Neural progenitor cell (in vitro differentiated cells): ENCODE data around the gene RBBP4. TPM values are rescaled to one million over a fixed set of nuclear protein-coding genes. Genes with fewer than 3 reads are reported as not detected.

Source experiments
- DNase-seq: peaks from one replicate; pipeline ENCODE4 v3.0.0-alpha.2; 2016; ENCODE audit warnings: low spot score
- H2AFZ ChIP-seq: fragments of 200-600 bp; sonication (generic); replicated peaks from 2 replicates; pipeline ENCODE4 v1.6.1; 2016; ENCODE audit warnings: antibody characterized with exemption
- H3F3A ChIP-seq: fragments of 200-600 bp; sonication (generic); 2 replicates; pipeline ENCODE4 v1.6.1; 2016; ENCODE audit warnings: antibody characterized with exemption, low read depth
- H3K27ac ChIP-seq: fragments of 200-600 bp; sonication (generic); 2 replicates; pipeline ENCODE4 v1.5.1; 2016; ENCODE audit warnings: mild to moderate bottlenecking
- H3K27me3 ChIP-seq: fragments of 200-600 bp; sonication (generic); 2 replicates; pipeline ENCODE4 v1.6.1; 2016; ENCODE audit warnings: mild to moderate bottlenecking, moderate library complexity
- H3K36me3 ChIP-seq: fragments of 200-600 bp; sonication (generic); 2 replicates; pipeline ENCODE4 v1.5.1; 2016
- H3K4me1 ChIP-seq: fragments of 200-600 bp; sonication (generic); 2 replicates; pipeline ENCODE4 v1.6.1; 2016; ENCODE audit warnings: mixed run types
- H3K4me2 ChIP-seq: fragments of 200-600 bp; sonication (generic); 2 replicates; pipeline ENCODE4 v1.6.1; 2016
- H3K4me3 ChIP-seq: fragments of 200-600 bp; sonication (generic); 2 replicates; pipeline ENCODE4 v1.5.1; 2016
- H3K79me2 ChIP-seq: fragments of 200-600 bp; sonication (generic); 2 replicates; pipeline ENCODE4 v1.6.1; 2016; ENCODE audit warnings: low read depth
- H3K9ac ChIP-seq: fragments of 200-600 bp; sonication (generic); 2 replicates; pipeline ENCODE4 v1.6.1; 2016
- H3K9me3 ChIP-seq: fragments of 200-600 bp; sonication (generic); 2 replicates; pipeline ENCODE4 v1.5.1; 2016; ENCODE audit warnings: low read depth
- H4K20me1 ChIP-seq: fragments of 200-600 bp; sonication (generic); 2 replicates; pipeline ENCODE4 v1.6.1; 2016; ENCODE audit warnings: low read depth
- H3K27ac Mint-ChIP-seq: 3 replicates; pipeline ENCODE4 v1.8.0; 2021; ENCODE audit warnings: mixed read lengths
- H3K27me3 Mint-ChIP-seq: 2 replicates; pipeline ENCODE4 v1.8.0; 2022; ENCODE audit warnings: low read depth, mild to moderate bottlenecking, inconsistent platforms, moderate library complexity, mixed read lengths; ENCODE audit not compliant: insufficient read depth
- H3K36me3 Mint-ChIP-seq: 3 replicates; pipeline ENCODE4 v1.8.0; 2021; ENCODE audit warnings: mixed read lengths
- H3K4me1 Mint-ChIP-seq: 3 replicates; pipeline ENCODE4 v1.8.0; 2021; ENCODE audit warnings: mixed read lengths
- H3K4me3 Mint-ChIP-seq: 3 replicates; pipeline ENCODE4 v1.8.0; 2021; ENCODE audit warnings: mild to moderate bottlenecking, moderate library complexity, mixed read lengths
- H3K9me3 Mint-ChIP-seq: 3 replicates; pipeline ENCODE4 v1.8.0; 2020; ENCODE audit warnings: mixed read lengths
- EZH2 ChIP-seq: fragments of 200-600 bp; sonication (generic); IDR thresholded peaks from 2 replicates; pipeline ENCODE4 v1.6.1; 2017; ENCODE audit warnings: antibody characterized with exemption, mild to moderate bottlenecking, moderate library complexity
- EZH2phosphoT487 ChIP-seq: fragments of 200-600 bp; sonication (generic); IDR thresholded peaks from 2 replicates; pipeline ENCODE4 v1.6.1; 2017; ENCODE audit warnings: antibody characterized with exemption
- total RNA-seq: library from RNA; depleted of rRNA; stranded (reverse); fragments of >200 nt; gene quantifications from 2 replicates; pipeline ENCODE4 v1.2.3, GENCODE V29; 2015; ENCODE audit warnings: low replicate concordance
- TF ChIP-seq, protein P1 (sequence below): fragments of 200-600 bp; sonication (generic); IDR thresholded peaks from 2 replicates; pipeline ENCODE4 v1.5.1; 2017; ENCODE audit warnings: antibody characterized with exemption, mild to moderate bottlenecking

RBBP4 gene
- total RNA-seq, 1 donor from 2014 or later: 474 TPM

- H3F3A ChIP-seq: peaks cover 3% of the 10 kb centered on the region
- no peak for DNase-seq
- no peak overlapping the region for H3K27ac ChIP-seq
- Mint-ChIP-seq H3K9me3 (no peaks in the 10 kb centered on the region), H3K4me3 (no peak overlapping the region), H3K27me3 (no peaks in the 10 kb centered on the region), H3K27ac (no peak overlapping the region), H3K36me3 (peaks cover 11% of the 10 kb centered on the region), H3K4me1 (no peaks in the 10 kb centered on the region)
- H3K4me2 ChIP-seq: no peak overlapping the region
- H3K79me2 ChIP-seq: no peaks in the 10 kb centered on the region
- H3K4me3 ChIP-seq: no peak overlapping the region
- peaks cover 4% of the 10 kb centered on the region for H3K36me3 ChIP-seq
- no peaks in the 10 kb centered on the region for H3K4me1 ChIP-seq
- TF ChIP-seq EZH2phosphoT487 (no peak), EZH2 (no peak)
- TF ChIP-seq, protein P1, sequence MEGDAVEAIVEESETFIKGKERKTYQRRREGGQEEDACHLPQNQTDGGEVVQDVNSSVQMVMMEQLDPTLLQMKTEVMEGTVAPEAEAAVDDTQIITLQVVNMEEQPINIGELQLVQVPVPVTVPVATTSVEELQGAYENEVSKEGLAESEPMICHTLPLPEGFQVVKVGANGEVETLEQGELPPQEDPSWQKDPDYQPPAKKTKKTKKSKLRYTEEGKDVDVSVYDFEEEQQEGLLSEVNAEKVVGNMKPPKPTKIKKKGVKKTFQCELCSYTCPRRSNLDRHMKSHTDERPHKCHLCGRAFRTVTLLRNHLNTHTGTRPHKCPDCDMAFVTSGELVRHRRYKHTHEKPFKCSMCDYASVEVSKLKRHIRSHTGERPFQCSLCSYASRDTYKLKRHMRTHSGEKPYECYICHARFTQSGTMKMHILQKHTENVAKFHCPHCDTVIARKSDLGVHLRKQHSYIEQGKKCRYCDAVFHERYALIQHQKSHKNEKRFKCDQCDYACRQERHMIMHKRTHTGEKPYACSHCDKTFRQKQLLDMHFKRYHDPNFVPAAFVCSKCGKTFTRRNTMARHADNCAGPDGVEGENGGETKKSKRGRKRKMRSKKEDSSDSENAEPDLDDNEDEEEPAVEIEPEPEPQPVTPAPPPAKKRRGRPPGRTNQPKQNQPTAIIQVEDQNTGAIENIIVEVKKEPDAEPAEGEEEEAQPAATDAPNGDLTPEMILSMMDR: no peak
- no peaks in the 10 kb centered on the region for H3K9me3 ChIP-seq
- H3K9ac ChIP-seq: no peak overlapping the region
- no peak overlapping the region for H2AFZ ChIP-seq
- H4K20me1 ChIP-seq: no peaks in the 10 kb centered on the region
- no peaks in the 10 kb centered on the region for H3K27me3 ChIP-seq
Observed at GRCh38 chr1:32622205-32622604, 28.8 kb upstream of the RBBP4 start.

- Histone ChIP-seq H3K36me3 (peaks cover 4% of the 10 kb centered on the region), H4K20me1 (no peaks in the 10 kb centered on the region), H2AFZ (no peak overlapping the region), H3K27me3 (no peaks in the 10 kb centered on the region), H3K4me1 (no peaks in the 10 kb centered on the region), H3K27ac (no peak overlapping the region), H3K4me3 (no peak overlapping the region), H3F3A (peaks cover 3% of the 10 kb centered on the region), H3K9me3 (no peaks in the 10 kb centered on the region), H3K4me2 (no peak overlapping the region), H3K9ac (no peak overlapping the region), H3K79me2 (no peaks in the 10 kb centered on the region)
- Mint-ChIP-seq H3K9me3 (no peaks in the 10 kb centered on the region), H3K36me3 (peaks cover 9% of the 10 kb centered on the region), H3K4me1 (no peaks in the 10 kb centered on the region), H3K4me3 (no peak overlapping the region), H3K27ac (no peak overlapping the region), H3K27me3 (no peaks in the 10 kb centered on the region)
- TF ChIP-seq EZH2phosphoT487 (no peak), EZH2 (no peak)
- TF ChIP-seq, protein P1: no peak
- no peak for DNase-seq
Observed at GRCh38 chr1:32622806-32623681, 28.0 kb upstream of the RBBP4 start.

DNA sequence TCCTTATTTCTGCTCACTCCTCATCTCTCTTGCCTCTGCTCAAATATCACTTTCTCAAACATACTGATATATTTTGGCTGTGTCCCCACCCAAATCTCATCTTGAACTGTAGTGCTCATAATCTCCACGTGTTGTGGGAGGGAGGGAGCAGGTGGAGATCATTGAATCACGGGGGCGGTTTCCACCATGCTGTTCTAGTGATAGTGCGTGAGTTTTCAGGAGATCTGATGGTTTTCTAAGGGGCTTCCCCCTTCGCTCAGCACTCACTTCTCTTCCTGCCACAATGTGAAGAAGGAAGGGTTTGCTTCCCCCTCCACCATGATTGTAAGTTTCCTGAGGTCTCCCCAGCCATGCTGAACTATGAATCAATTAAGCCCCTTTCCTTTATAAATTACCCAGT is 27.2 kb upstream of the RBBP4 start:
- no peaks in the 10 kb centered on the region for H3K27me3 ChIP-seq
- peaks cover 4% of the 10 kb centered on the region for H3K36me3 ChIP-seq
- H3K4me1 ChIP-seq: no peaks in the 10 kb centered on the region
- TF ChIP-seq EZH2phosphoT487: no peak
- TF ChIP-seq, protein P1: no peak
- no peak for TF ChIP-seq EZH2
- Mint-ChIP-seq H3K36me3 (peaks cover 7% of the 10 kb centered on the region), H3K27ac (no peak overlapping the region), H3K4me1 (no peaks in the 10 kb centered on the region), H3K9me3 (no peaks in the 10 kb centered on the region), H3K4me3 (no peak overlapping the region), H3K27me3 (no peaks in the 10 kb centered on the region)
- H2AFZ ChIP-seq: no peak overlapping the region
- DNase-seq: no peak
- no peaks in the 10 kb centered on the region for H3K9me3 ChIP-seq
- no peak overlapping the region for H3K9ac ChIP-seq
- H3K27ac ChIP-seq: no peak overlapping the region
- no peaks in the 10 kb centered on the region for H3K79me2 ChIP-seq
- H3K4me2 ChIP-seq: no peak overlapping the region
- no peak overlapping the region for H3K4me3 ChIP-seq
- H3F3A ChIP-seq: peaks cover 3% of the 10 kb centered on the region
- H4K20me1 ChIP-seq: no peaks in the 10 kb centered on the region
